GM23338 (cell line): ENCODE measurements around the gene CYP3A5.

Experiments used
- CTCF ChIP-seq, 2 experiments: fragments of 200-600 bp in 1 of 2; sonication (generic) in 1 of 2; conservative IDR thresholded peaks; 2 replicates each; pipeline versions ENCODE4 v1.5.1 to v1.6.1; 2016 to 2017; ENCODE audit warnings: antibody characterized with exemption in 2 of 2, low read depth in 2 of 2, mild to moderate bottlenecking in 2 of 2, moderate library complexity in 1 of 2
- EZH2 ChIP-seq: fragments of 200-600 bp; sonication (generic); IDR thresholded peaks from one replicate; pipeline ENCODE4 v1.8.0; 2017; ENCODE audit warnings: antibody characterized with exemption, mild to moderate bottlenecking, low read depth; ENCODE audit not compliant: unreplicated experiment
- EZH2phosphoT487 ChIP-seq: fragments of 200-600 bp; sonication (generic); IDR thresholded peaks from one replicate; pipeline ENCODE4 v1.8.1; 2018; ENCODE audit warnings: antibody characterized with exemption; ENCODE audit not compliant: unreplicated experiment
- JUNB ChIP-seq: IDR thresholded peaks from one replicate; pipeline ENCODE4 v1.6.1; 2016; ENCODE audit warnings: antibody characterized with exemption; ENCODE audit not compliant: unreplicated experiment
- POLR2AphosphoS5 ChIP-seq: IDR thresholded peaks from 2 replicates; pipeline ENCODE4 v1.6.1; 2016; ENCODE audit warnings: antibody characterized with exemption, low read depth

GRCh38 chr7:99622596-99622995, 57.2 kb downstream of the CYP3A5 start:
- no peak for TF ChIP-seq CTCF (conservative IDR thresholded peaks at IDR 0.05; ENCODE audit: low read depth in 2 of 2)
- TF ChIP-seq EZH2phosphoT487, result no peak
- TF ChIP-seq EZH2, result no peak
- TF ChIP-seq JUNB, result no peak
- TF ChIP-seq POLR2AphosphoS5, result no peak
